ENCODE measurements around the gene TBC1D4.

- TF ChIP-seq CTCF (IDR thresholded peaks at IDR 0.05; ENCODE audit: insufficient read depth, low read depth, low read length) (no peak), EZH2 (IDR thresholded peaks at IDR 0.05; ENCODE audit: insufficient read depth, low read length) (no peak)
Measured at GRCh38 chr13:75493156-75493555, 11.2 kb upstream of the TBC1D4 start.

Data from astrocyte (in vitro differentiated cells and primary cell).